ENCODE data around the gene HSD11B2.

- TF ChIP-seq SMC3 (IDR thresholded peaks at IDR 0.05; ENCODE audit: borderline replicate concordance, low read length) (peak; percentile 38; the same call in 1 of the 2 replicates), SIN3A (IDR thresholded peaks at IDR 0.05; ENCODE audit: low read depth, low read length) (peak; percentile 99), POLR2AphosphoS5 (IDR thresholded peaks at IDR 0.05; ENCODE audit: low read length) (peak; percentile 73), SUPT20H (IDR thresholded peaks at IDR 0.05; ENCODE audit: borderline replicate concordance, control insufficient read depth, low read depth, low read length) (no peak), IKZF1 (conservative IDR thresholded peaks at IDR 0.05) (peak; percentile 92), CBX3 (IDR thresholded peaks at IDR 0.05; ENCODE audit: borderline replicate concordance, low read depth) (no peak), CTCF (IDR thresholded peaks at IDR 0.05 in 2 of 3, conservative IDR thresholded peaks at IDR 0.05 in 1 of 3; ENCODE audit: control insufficient read depth in 2 of 3, extremely low read depth in 1 of 3, insufficient read depth in 1 of 3, low read depth in 3 of 3, low read length in 3 of 3) (peak; percentile 82 to 97 (median 93); a peak in 5 of 6 replicates), ZBTB33 (IDR thresholded peaks at IDR 0.05) (no peak), JUND (IDR thresholded peaks at IDR 0.05; ENCODE audit: low read depth, low read length) (no peak), POLR2A (IDR thresholded peaks at IDR 0.05; ENCODE audit: low read depth, low read length) (peak; percentile 86), HCFC1 (IDR thresholded peaks at IDR 0.05; ENCODE audit: low read length) (peak; percentile 67), ZNF217 (IDR thresholded peaks at IDR 0.05) (no peak), MAX (IDR thresholded peaks at IDR 0.05; ENCODE audit: low read depth, low read length) (peak; percentile 100)
- TF ChIP-seq, protein P1, sequence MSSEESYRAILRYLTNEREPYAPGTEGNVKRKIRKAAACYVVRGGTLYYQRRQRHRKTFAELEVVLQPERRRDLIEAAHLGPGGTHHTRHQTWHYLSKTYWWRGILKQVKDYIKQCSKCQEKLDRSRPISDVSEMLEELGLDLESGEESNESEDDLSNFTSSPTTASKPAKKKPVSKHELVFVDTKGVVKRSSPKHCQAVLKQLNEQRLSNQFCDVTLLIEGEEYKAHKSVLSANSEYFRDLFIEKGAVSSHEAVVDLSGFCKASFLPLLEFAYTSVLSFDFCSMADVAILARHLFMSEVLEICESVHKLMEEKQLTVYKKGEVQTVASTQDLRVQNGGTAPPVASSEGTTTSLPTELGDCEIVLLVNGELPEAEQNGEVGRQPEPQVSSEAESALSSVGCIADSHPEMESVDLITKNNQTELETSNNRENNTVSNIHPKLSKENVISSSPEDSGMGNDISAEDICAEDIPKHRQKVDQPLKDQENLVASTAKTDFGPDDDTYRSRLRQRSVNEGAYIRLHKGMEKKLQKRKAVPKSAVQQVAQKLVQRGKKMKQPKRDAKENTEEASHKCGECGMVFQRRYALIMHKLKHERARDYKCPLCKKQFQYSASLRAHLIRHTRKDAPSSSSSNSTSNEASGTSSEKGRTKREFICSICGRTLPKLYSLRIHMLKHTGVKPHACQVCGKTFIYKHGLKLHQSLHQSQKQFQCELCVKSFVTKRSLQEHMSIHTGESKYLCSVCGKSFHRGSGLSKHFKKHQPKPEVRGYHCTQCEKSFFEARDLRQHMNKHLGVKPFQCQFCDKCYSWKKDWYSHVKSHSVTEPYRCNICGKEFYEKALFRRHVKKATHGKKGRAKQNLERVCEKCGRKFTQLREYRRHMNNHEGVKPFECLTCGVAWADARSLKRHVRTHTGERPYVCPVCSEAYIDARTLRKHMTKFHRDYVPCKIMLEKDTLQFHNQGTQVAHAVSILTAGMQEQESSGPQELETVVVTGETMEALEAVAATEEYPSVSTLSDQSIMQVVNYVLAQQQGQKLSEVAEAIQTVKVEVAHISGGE (CRISPR knock-in tag; IDR thresholded peaks at IDR 0.05) = no peak
Measured at GRCh38 chr16:67480833-67481560, 50.1 kb downstream of the HSD11B2 start, which contains the start of gene ATP6V0D1.
